Lung (tissue), 12 donors: ENCODE data around the gene IMPDH2. TPM values are rescaled to one million over a fixed set of nuclear protein-coding genes. Genes with fewer than 3 reads are reported as not detected.

Experiments
- ATAC-seq: fragments of 200-7000 bp; cut with Tn5 transposase; one replicate; pipeline ENCODE4 v1.9.1; 2020; ENCODE audit warnings: moderate number of reproducible peaks; ENCODE audit not compliant: insufficient read depth, low FRiP score
- DNase-seq, 3 donors: peaks; one replicate each; pipeline ENCODE4 v3.0.0-alpha.2; 2013 to 2017
- H3K27ac ChIP-seq, 2 donors: one replicate each; pipeline ENCODE4 v1.5.1; 2013; ENCODE audit warnings: mild to moderate bottlenecking in 2 of 2, moderate library complexity in 2 of 2, control low read depth in 1 of 2, inconsistent platforms in 1 of 2, low read depth in 1 of 2, low read length in 1 of 2
- H3K27me3 ChIP-seq, 3 donors: one replicate each; pipeline ENCODE4 v1.5.1; 2013; ENCODE audit warnings: low read length in 2 of 3; ENCODE audit not compliant: control insufficient read depth in 3 of 3, insufficient read depth in 3 of 3
- H3K36me3 ChIP-seq, 4 donors: one replicate each; pipeline ENCODE4 v1.5.1; 2013; ENCODE audit warnings: low read length in 4 of 4, mild to moderate bottlenecking in 1 of 4, moderate library complexity in 1 of 4; ENCODE audit not compliant: control insufficient read depth in 4 of 4, insufficient read depth in 4 of 4
- H3K4me1 ChIP-seq, 5 donors: one replicate each; pipeline ENCODE4 v1.5.1; 2013; ENCODE audit warnings: low read length in 5 of 5, mild to moderate bottlenecking in 2 of 5, moderate library complexity in 1 of 5; ENCODE audit not compliant: control insufficient read depth in 5 of 5, insufficient read depth in 5 of 5
- H3K4me3 ChIP-seq: one replicate; pipeline ENCODE4 v1.5.1; 2013; ENCODE audit warnings: mild to moderate bottlenecking, control low read depth, moderate library complexity
- H3K9ac ChIP-seq, 2 donors: one replicate each; pipeline ENCODE4 v1.5.1; 2013; ENCODE audit warnings: low read length in 2 of 2, control low read depth in 1 of 2; ENCODE audit not compliant: insufficient read depth in 1 of 2
- H3K9me3 ChIP-seq, 4 donors: one replicate each; pipeline ENCODE4 v1.5.1; 2013; ENCODE audit warnings: low read length in 3 of 4, mild to moderate bottlenecking in 1 of 4, moderate library complexity in 1 of 4; ENCODE audit not compliant: control insufficient read depth in 4 of 4, insufficient read depth in 3 of 4
- WGBS, 2 donors: extraction: QIAGEN DNeasy Blood & Tissue Kit; methylation state at CpG; one replicate each; pipeline ENCODE4 v1.1.7; 2013; 5-methylcytosine and 5-hydroxymethylcytosine counted together
- polyA plus RNA-seq, 2 donors: library from polyadenylated mRNA; stranded (reverse); fragments of 200-250 nt; gene quantifications; one replicate each; pipeline ENCODE4 v1.2.1, GENCODE V29; 2013
- total RNA-seq, 2 donors: library from RNA; depleted of rRNA in 1 of 2; stranded (reverse); fragments of >200 nt in 1 of 2; gene quantifications; one replicate each; pipeline ENCODE4 v1.2.1, GENCODE V29; 2014 to 2021
- TF ChIP-seq, protein P1 (sequence below): IDR thresholded peaks from 2 replicates; pipeline ENCODE4 v1.5.1; 2012; ENCODE audit warnings: mild to moderate bottlenecking; ENCODE audit errors: control extremely low read depth, extremely low read depth
- donor health status: control.
- donor health status: control.
- donor health status: Bipolar disorder and iron deficiency.
- donor health status: healthy.
- donor health status: DM: yes; HTN: yes; CAD: no.

IMPDH2 gene
- total and polyA plus RNA-seq, 4 donors, result 129 to 216 (median 160) TPM

DNA sequence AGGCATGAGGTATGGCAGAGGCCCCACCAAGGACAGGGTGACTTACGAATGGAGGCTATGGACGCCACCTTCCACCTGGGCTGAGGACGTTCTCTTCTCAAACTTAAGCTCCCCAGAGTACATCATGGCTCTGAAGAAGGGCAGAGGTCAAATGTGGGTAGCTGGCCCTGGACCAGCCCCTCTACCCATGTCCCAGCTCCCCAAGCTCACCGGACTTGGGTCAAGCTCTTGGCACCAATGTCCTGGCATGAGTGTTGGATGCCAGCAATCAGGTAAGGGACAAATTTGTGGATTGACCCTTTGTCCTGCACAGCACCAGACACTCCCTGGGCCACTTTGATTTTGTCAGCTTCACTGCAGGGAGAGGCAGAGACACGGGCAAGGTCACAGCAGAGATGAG is 4.7 kb downstream of the IMPDH2 start:
- no peak overlapping the region for H3K9ac ChIP-seq

DNA sequence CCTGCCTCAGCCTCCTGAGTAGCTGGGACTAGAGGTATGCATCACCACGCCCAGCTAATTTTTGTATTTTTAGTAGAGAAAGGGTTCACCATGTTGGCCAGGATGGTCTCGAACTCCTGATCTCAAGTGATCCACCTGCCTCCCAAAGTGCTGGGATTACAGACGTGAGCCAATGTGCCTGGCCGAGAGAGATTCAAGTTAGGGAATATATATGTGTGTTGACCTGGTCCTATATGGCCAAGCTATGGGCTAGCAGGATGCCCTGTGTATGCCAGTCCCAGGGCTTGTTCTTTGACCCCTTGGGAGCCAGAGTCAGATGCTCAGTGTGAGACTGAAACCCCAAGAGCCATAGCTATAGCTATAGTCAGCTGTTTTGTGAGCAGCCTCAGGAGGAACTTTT is 5.4 kb downstream of the IMPDH2 start:
- 92 to 94% methylated on average over 4 of the region's 4 CpGs for WGBS, 2 donors
- TF ChIP-seq, protein P1, sequence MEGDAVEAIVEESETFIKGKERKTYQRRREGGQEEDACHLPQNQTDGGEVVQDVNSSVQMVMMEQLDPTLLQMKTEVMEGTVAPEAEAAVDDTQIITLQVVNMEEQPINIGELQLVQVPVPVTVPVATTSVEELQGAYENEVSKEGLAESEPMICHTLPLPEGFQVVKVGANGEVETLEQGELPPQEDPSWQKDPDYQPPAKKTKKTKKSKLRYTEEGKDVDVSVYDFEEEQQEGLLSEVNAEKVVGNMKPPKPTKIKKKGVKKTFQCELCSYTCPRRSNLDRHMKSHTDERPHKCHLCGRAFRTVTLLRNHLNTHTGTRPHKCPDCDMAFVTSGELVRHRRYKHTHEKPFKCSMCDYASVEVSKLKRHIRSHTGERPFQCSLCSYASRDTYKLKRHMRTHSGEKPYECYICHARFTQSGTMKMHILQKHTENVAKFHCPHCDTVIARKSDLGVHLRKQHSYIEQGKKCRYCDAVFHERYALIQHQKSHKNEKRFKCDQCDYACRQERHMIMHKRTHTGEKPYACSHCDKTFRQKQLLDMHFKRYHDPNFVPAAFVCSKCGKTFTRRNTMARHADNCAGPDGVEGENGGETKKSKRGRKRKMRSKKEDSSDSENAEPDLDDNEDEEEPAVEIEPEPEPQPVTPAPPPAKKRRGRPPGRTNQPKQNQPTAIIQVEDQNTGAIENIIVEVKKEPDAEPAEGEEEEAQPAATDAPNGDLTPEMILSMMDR, result no peak
- no peaks in the 10 kb centered on the region for H3K9me3 ChIP-seq
- peaks cover 7 to 33% (median 17%) of the 10 kb centered on the region in 5 donors for H3K4me1 ChIP-seq
- no peak overlapping the region for H3K27ac ChIP-seq
- DNase-seq, result no peak
- H3K4me3 ChIP-seq, result no peak overlapping the region
- ATAC-seq, result no peak
- no peaks in the 10 kb centered on the region for H3K27me3 ChIP-seq
- peaks cover 7 to 39% (median 32%) of the 10 kb centered on the region in 4 donors for H3K36me3 ChIP-seq
- H3K9ac ChIP-seq, result no peak overlapping the region

More for the DNA sequence above, 4.7 kb downstream of the IMPDH2 start:
- DNase-seq, result no peak
- WGBS, 2 donors, result 89 to 90% methylated on average over 5 of the region's 5 CpGs
- peaks cover 7 to 39% (median 32%) of the 10 kb centered on the region in 4 donors for H3K36me3 ChIP-seq
- no peaks in the 10 kb centered on the region for H3K9me3 ChIP-seq
- TF ChIP-seq, protein P1, result no peak
- no peak overlapping the region for H3K27ac ChIP-seq
- H3K27me3 ChIP-seq, result no peaks in the 10 kb centered on the region
- no peak overlapping the region for H3K4me3 ChIP-seq
- H3K4me1 ChIP-seq, result peaks cover 7 to 37% (median 15%) of the 10 kb centered on the region in 5 donors
- ATAC-seq, result no peak

DNA sequence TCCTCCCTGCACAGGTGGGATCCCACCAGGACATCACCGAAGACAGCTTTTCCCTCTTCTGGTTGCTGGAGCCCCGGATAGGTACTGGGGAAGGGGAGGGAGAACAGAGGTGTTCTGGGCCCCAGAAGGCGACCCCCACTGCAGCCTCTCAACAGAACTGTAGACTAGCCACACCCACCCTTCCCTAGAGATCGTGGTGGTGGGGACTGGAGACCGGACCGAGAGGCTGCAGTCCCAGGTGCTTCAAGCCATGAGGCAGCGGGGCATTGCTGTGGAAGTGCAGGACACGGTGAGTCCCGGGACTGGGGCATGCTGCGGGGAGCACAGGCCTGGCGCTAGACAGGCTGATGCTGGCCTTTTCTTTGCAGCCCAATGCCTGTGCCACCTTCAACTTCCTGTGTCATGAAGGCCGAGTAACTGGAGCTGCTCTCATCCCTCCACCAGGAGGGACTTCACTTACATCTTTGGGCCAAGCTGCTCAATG is 6.5 kb downstream of the IMPDH2 start:
- Histone ChIP-seq H3K27ac (peak overlapping the region; percentile 99 to 100), H3K9ac (peak overlapping the region; percentile 85 to 95), H3K36me3 (peaks cover 7 to 37% (median 32%) of the 10 kb centered on the region in 4 donors), H3K27me3 (no peaks in the 10 kb centered on the region), H3K4me1 (peaks cover 0 to 26% (median 12%) of the 10 kb centered on the region in 5 donors), H3K9me3 (no peaks in the 10 kb centered on the region), H3K4me3 (peak overlapping the region; percentile 96)
- TF ChIP-seq, protein P1, result no peak
- ATAC-seq (no peak), DNase-seq (no peak)
- 23 to 31% methylated on average over 12 of the region's 12 CpGs for WGBS, 2 donors
